GM19240 (cell line): ENCODE measurements around the gene DCLK1.

ENCODE experiments used
- DNase-seq: peaks from one replicate; pipeline ENCODE4 v3.0.0; 2011; ENCODE audit warnings: low spot score; ENCODE audit not compliant: insufficient read length

The DCLK1 gene

GRCh38 chr13:35833031-35833430 lies 298.2 kb downstream of the DCLK1 start:
- no peak for DNase-seq

GRCh38 chr13:35832551-35832950 lies 298.6 kb downstream of the DCLK1 start:
- DNase-seq = no peak

GRCh38 chr13:35830850-35831450 lies 300.2 kb downstream of the DCLK1 start:
- DNase-seq = no peak

GRCh38 chr13:35826626-35827254 lies 304.4 kb downstream of the DCLK1 start:
- no peak for DNase-seq

GRCh38 chr13:35824825-35825224 lies 306.4 kb downstream of the DCLK1 start:
- no peak for DNase-seq

GRCh38 chr13:35824395-35824794 lies 306.8 kb downstream of the DCLK1 start:
- no peak for DNase-seq

- no peak for DNase-seq
These were observed 308.5 kb downstream of the DCLK1 start for GRCh38 chr13:35822666-35823065.

GRCh38 chr13:35818633-35819067 lies 312.5 kb downstream of the DCLK1 start:
- no peak for DNase-seq

- no peak for DNase-seq
These were observed 313.3 kb downstream of the DCLK1 start for GRCh38 chr13:35817642-35818607.

GRCh38 chr13:35814605-35815011 lies 316.6 kb downstream of the DCLK1 start:
- DNase-seq = no peak

- DNase-seq = no peak
These were observed 318.4 kb downstream of the DCLK1 start for GRCh38 chr13:35812736-35813135.

- DNase-seq = no peak
These were observed 320.9 kb downstream of the DCLK1 start for GRCh38 chr13:35810321-35810720.

- no peak for DNase-seq
These were observed 322.3 kb downstream of the DCLK1 start for GRCh38 chr13:35808846-35809245.

- no peak for DNase-seq
These were observed 326.3 kb downstream of the DCLK1 start for GRCh38 chr13:35804901-35805300.

- DNase-seq = no peak
These were observed 333.2 kb downstream of the DCLK1 start for GRCh38 chr13:35797991-35798390.

- DNase-seq = no peak
These were observed 333.9 kb downstream of the DCLK1 start for GRCh38 chr13:35797244-35797643.

GRCh38 chr13:35796623-35797022 lies 334.6 kb downstream of the DCLK1 start:
- DNase-seq = no peak

- DNase-seq = no peak
These were observed 336.3 kb downstream of the DCLK1 start for GRCh38 chr13:35794734-35795389.

GRCh38 chr13:35793823-35794222 lies 337.4 kb downstream of the DCLK1 start:
- no peak for DNase-seq

GRCh38 chr13:35792911-35793310 lies 338.3 kb downstream of the DCLK1 start:
- DNase-seq = no peak

- DNase-seq = no peak
These were observed 339.2 kb downstream of the DCLK1 start for GRCh38 chr13:35792021-35792420.
